Measurements from ENCODE around the gene CCNF. TPM values are rescaled to one million over a fixed set of nuclear protein-coding genes. Genes with fewer than 3 reads are reported as not detected.
A peak's percentile ranks its signal among the peaks of the same experiment; 100 is the strongest.

The CCNF gene
- polyA plus RNA-seq, 6 donors from 2014 or later = 1.8 to 5.0 (median 2.8) TPM; not detected in 1

DNA sequence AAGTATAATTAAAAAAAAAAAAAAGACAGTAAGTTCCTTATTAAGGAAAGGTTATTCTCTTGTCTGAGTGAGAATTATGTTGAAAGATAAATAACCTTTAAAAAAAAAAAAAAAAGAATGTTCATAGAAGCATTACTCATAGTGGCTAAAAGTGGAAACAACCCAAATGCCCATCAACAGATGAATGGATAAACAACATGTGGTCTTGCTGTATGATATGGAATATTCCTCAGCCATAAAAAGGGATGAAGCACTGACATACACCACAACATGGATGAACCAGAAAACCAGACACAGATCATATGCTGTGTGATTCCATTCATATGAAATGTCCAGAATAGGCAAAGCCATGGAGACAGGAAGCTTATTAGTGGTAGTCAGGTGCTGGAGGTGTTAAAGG is 9.2 kb upstream of the CCNF start:
- ATAC-seq (ENCODE audit: low read depth in 2 of 2) = no peak
- Mint-ChIP-seq H3K9me3 (no peaks in the 10 kb centered on the region), H3K4me1 (peaks cover 0 to 12% (median 0%) of the 10 kb centered on the region in 3 donors), H3K4me3 (no peak overlapping the region), H3K36me3 (no peaks in the 10 kb centered on the region), H3K27me3 (peaks cover 0 to 24% (median 6%) of the 10 kb centered on the region in 3 donors), H3K27ac (peak overlapping the region in 1 of 6 donors; percentile 34)
- no peak for DNase-seq

DNA sequence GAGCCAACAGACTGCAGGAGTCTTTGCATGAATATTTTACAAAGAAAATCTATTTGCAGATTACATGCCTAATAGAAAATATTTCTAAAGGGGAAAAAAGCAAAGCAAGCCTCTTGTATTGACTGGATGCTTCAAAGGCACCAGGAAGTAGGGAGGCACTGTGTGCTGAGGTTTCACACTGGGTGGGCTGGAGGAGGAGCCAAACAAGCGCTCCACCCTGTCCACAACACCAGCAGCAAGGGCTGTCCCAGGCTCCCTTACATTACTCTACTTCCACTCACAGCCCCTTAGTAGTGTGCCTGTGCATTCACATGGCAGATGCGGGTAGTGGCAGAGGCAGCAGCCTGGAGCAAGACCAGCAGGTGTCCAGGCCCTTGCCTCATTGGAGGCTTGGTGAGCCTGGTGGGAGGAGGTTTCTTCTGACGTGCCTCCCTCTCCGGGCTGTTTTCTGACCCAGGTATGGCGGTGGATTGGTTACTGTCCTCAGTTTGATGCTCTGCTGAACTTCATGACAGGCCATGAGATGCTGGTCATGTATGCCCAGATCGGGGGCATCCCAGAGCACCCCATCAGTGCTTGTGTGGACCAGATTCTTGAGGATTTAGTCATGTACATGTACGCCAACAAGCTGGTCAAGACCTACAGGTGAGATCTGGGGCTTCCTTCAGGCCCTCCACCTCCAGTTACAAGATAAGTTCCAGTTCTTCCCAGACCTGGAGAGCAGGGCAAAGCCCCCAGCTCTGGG is 7.0 kb upstream of the CCNF start:
- H3K9me3 Mint-ChIP-seq = no peaks in the 10 kb centered on the region
- H3K36me3 Mint-ChIP-seq = no peaks in the 10 kb centered on the region
- H3K4me3 Mint-ChIP-seq = no peak overlapping the region
- DNase-seq = no peak
- H3K27me3 Mint-ChIP-seq = peaks cover 0 to 8% (median 0%) of the 10 kb centered on the region in 3 donors
- no peak for ATAC-seq (ENCODE audit: low read depth in 2 of 2)
- no peak overlapping the region for H3K27ac Mint-ChIP-seq
- peaks cover 0 to 12% (median 0%) of the 10 kb centered on the region in 3 donors for H3K4me1 Mint-ChIP-seq

DNA sequence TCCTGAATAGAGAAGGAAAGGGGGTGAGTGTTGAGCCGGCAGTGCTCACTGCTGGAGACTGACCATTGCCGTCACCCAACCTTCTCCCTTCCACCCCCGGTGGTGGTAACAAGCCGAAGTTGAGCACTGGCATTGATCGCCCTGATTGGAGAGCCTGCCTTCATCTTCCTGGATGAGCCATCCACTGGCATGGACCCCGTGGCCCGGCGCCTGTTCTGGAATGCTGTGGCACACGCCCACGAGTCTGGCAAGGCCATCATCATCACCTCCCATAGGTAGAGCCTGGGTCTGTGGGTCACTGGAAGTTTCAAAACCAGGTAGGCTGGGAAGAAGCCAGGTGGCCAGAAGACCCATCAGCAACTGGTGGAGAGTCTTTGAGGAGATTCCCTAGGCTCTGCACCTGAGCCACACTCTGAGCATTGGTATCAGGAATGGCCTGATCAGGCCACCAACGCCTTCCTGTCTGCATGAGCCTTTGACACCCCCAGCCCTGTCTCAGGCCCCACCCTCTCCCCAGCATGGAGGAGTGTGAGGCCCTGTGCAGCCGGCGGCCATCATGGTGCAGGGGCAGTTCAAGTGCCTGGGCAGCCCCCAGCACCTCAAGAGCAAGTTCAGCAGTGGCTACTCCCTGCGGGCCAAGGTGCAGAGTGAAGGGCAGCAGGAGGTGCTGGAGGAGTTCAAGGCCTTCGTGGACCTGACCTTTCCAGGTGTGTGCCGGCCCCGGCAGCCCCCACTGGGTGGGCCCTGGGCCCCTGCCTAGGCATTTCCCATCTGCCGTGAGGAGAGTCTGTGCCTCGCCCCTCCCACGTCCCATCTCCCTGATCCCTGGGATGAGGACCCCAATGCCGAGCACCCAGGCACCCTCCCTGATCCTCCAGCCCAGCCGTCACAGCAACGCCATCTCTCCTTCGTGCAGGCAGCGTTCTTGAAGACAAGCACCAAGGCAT is 4.9 kb upstream of the CCNF start:
- no peaks in the 10 kb centered on the region for H3K36me3 Mint-ChIP-seq

DNA sequence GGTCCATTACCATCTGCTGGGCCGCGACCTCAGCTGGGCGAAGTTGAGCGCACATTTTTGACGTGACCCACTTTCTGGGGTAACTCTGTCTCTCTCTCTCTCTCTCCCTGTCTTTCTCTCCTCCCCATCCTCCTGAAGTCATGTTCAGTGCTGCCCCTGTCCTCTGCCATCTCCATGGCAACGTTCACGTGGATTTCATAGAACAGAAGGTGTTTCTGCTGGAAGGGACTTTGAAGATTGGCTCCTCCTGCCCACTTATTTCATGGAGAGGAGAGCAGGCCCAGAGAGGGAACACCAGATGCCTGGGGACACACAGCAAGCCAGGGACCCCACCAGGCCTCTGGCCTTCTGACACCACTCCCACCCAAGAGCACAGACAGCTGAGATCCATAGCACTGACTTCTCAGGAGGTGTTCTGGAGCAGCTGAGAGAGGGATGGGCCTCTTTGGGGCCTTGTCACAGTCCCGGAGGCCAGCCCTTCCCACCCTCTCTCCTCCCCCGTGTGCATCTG is 4.2 kb upstream of the CCNF start:
- no peak for ATAC-seq (ENCODE audit: low read depth in 2 of 2)
- Mint-ChIP-seq H3K4me1 (peaks cover 10 to 19% (median 12%) of the 10 kb centered on the region in 3 donors), H3K9me3 (no peaks in the 10 kb centered on the region)

More for the DNA sequence above, 4.9 kb upstream of the CCNF start:
- DNase-seq = no peak
- no peaks in the 10 kb centered on the region for H3K27me3 Mint-ChIP-seq
- H3K4me1 Mint-ChIP-seq = peaks cover 7 to 16% (median 7%) of the 10 kb centered on the region in 3 donors
- no peak overlapping the region for H3K27ac Mint-ChIP-seq
- ATAC-seq (ENCODE audit: low read depth in 2 of 2) = no peak
- H3K9me3 Mint-ChIP-seq = no peaks in the 10 kb centered on the region
- peak overlapping the region in 1 of 8 donors; percentile 42 for H3K4me3 Mint-ChIP-seq

DNA sequence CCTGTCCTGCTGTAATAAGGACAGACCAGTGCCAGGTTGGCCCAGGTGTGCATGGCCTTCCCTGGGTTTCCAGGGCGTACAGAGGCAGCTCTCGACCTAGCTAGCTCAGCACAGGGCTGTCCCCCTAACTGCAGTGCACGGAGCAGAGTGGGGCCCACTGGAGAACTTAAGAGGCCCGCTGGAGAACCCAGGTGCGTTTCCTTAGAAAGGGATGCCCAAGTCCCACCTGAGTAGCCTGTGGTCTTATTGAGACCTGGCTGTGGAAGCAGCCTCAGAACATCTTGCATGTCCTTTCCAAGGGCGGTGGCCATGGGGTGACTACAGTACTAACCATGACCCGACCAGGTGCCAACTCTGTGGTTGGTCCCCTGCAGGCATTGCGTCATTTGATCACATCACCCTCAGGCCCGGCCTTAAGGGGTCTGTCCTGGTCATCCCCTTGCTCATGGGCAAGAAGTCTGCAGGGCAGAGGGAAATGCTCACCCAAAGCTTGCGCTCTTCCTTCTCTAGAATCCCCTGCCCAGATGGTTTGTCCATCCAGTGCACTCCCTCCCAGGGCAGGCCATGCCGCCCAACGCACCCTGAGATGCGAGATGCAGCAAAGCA is 3.3 kb upstream of the CCNF start:
- Mint-ChIP-seq H3K36me3 (no peaks in the 10 kb centered on the region), H3K4me1 (peaks cover 18 to 27% (median 19%) of the 10 kb centered on the region in 3 donors), H3K4me3 (peak overlapping the region in 1 of 8 donors; percentile 37), H3K9me3 (no peaks in the 10 kb centered on the region), H3K27ac (no peak overlapping the region), H3K27me3 (no peaks in the 10 kb centered on the region)
- DNase-seq (no peak), ATAC-seq (ENCODE audit: low read depth in 2 of 2) (no peak)

More for the DNA sequence above, 4.2 kb upstream of the CCNF start:
- H3K36me3 Mint-ChIP-seq = no peaks in the 10 kb centered on the region
- no peak for DNase-seq
- H3K4me3 Mint-ChIP-seq = no peak overlapping the region
- H3K27me3 Mint-ChIP-seq = no peaks in the 10 kb centered on the region
- no peak overlapping the region for H3K27ac Mint-ChIP-seq

DNA sequence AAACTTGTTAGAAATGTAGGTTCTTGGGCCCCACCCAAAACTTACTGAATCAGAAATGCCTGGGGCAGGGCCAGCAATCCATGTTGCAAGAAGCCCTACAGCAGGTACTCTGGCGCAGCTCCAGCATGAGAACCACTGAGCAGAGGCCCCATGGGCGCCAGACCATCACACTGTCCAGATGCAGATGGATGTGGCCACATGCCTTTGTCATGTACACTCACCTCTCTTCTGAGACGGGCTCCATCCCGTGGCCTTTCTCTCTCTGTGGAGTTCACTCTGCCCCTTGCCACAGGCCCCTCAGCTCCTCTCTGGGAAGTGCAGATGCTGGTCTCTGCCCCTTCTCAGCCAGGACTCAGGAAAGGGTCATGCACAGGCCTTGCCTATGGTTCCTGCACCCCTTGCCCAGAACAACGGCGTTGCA is 2.3 kb upstream of the CCNF start:
- Mint-ChIP-seq H3K4me3 (peak overlapping the region in 2 of 8 donors; percentile 88 to 92), H3K36me3 (no peaks in the 10 kb centered on the region), H3K27me3 (no peaks in the 10 kb centered on the region), H3K27ac (no peak overlapping the region), H3K4me1 (peaks cover 18 to 27% (median 19%) of the 10 kb centered on the region in 3 donors), H3K9me3 (no peaks in the 10 kb centered on the region)
- DNase-seq = no peak
- no peak for ATAC-seq (ENCODE audit: low read depth in 2 of 2)

DNA sequence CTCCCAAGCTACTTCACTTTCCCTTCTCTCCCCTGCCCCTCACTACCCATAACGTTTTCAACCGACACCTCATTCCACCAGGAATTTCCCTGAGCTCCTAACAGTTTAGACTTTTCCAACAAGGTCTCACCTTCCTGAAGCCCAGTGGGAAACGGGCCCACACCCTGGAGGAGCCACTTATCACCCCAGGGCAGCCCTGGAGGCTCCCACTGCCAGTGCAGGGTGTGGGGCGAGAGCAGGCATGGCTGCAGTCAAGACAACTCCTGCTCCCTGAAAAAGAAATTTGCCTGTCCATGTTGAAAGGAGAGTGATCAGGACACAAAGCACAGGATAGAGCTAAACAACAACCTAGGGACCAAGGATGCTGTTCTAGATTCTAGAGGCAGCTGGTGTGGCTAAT is 1.7 kb upstream of the CCNF start:
- no peak for DNase-seq
- peak overlapping the region; percentile 71 to 94 (median 88) for H3K4me3 Mint-ChIP-seq
- no peaks in the 10 kb centered on the region for H3K36me3 Mint-ChIP-seq
- H3K27me3 Mint-ChIP-seq = no peaks in the 10 kb centered on the region
- ATAC-seq (ENCODE audit: low read depth in 2 of 2) = no peak
- peaks cover 18 to 23% (median 19%) of the 10 kb centered on the region in 3 donors for H3K4me1 Mint-ChIP-seq
- no peaks in the 10 kb centered on the region for H3K9me3 Mint-ChIP-seq
- no peak overlapping the region for H3K27ac Mint-ChIP-seq

DNA sequence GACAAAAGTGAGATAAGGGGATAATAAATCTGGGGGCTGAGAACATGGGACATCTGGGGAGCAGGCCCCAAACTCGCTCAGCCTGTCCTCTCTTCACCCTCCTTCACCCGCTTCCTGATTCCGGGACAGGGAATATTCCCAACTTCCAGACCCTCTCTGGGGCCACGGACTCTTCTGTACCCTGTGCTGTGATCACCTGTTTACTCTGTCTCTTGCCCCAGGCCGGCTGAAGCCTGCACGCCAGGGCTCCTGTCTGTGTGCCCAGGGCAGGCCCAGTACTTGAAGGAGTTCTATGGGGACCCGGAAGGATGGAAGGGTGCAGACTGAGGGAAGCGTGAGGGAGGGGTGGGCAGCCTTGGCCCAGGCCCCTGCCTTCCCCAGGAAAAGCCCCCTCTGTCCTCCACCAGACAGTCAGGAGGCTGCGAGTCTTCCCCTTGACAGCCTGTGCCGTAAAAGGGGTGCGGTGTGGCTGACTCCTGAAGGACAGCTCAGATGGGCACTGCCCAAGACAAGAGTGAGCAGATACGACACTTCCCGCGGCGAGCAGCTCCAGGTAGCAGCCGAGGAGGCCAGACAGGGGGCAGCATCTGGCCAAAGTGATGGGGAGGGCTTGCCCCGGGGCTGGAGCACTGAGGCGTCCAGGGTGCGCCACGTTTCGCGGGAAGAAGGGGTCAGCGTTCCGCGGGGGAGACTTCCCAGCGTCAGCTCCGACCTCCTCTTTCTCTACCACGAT is 1.0 kb upstream of the CCNF start:
- no peaks in the 10 kb centered on the region for H3K9me3 Mint-ChIP-seq
- DNase-seq = peak; percentile 17

DNA sequence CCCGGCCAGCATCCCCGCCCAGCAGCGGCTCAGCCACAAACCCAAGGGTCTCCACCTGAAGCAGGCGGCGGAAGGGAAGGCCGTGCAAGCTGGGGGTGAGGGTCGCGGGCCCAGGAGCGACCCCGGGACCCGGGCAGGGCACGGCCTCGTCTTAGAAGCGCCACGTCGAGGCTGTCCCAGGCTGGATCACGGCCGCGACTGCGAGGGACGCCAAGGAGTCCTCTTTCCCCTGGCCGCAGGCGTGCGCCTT is 538 bp upstream of the CCNF start:
- H3K27me3 Mint-ChIP-seq = no peaks in the 10 kb centered on the region
- H3K4me3 Mint-ChIP-seq = peak overlapping the region; percentile 84 to 94 (median 90)
- no peaks in the 10 kb centered on the region for H3K9me3 Mint-ChIP-seq
- H3K36me3 Mint-ChIP-seq = no peaks in the 10 kb centered on the region
- ATAC-seq (ENCODE audit: low read depth in 2 of 2) (peak; percentile 10 to 15), DNase-seq (no peak)
- H3K27ac Mint-ChIP-seq = no peak overlapping the region
- peaks cover 15 to 21% (median 19%) of the 10 kb centered on the region in 3 donors for H3K4me1 Mint-ChIP-seq

More for the DNA sequence above, 1.0 kb upstream of the CCNF start:
- Mint-ChIP-seq H3K36me3 (no peaks in the 10 kb centered on the region), H3K27me3 (no peaks in the 10 kb centered on the region), H3K27ac (peak overlapping the region in 3 of 6 donors; percentile 76 to 81 (median 81)), H3K4me3 (peak overlapping the region; percentile 84 to 94 (median 90)), H3K4me1 (peaks cover 19 to 21% (median 19%) of the 10 kb centered on the region in 3 donors)
- peak in 1 of 2 donors; percentile 13 for ATAC-seq (ENCODE audit: low read depth in 2 of 2)

DNA sequence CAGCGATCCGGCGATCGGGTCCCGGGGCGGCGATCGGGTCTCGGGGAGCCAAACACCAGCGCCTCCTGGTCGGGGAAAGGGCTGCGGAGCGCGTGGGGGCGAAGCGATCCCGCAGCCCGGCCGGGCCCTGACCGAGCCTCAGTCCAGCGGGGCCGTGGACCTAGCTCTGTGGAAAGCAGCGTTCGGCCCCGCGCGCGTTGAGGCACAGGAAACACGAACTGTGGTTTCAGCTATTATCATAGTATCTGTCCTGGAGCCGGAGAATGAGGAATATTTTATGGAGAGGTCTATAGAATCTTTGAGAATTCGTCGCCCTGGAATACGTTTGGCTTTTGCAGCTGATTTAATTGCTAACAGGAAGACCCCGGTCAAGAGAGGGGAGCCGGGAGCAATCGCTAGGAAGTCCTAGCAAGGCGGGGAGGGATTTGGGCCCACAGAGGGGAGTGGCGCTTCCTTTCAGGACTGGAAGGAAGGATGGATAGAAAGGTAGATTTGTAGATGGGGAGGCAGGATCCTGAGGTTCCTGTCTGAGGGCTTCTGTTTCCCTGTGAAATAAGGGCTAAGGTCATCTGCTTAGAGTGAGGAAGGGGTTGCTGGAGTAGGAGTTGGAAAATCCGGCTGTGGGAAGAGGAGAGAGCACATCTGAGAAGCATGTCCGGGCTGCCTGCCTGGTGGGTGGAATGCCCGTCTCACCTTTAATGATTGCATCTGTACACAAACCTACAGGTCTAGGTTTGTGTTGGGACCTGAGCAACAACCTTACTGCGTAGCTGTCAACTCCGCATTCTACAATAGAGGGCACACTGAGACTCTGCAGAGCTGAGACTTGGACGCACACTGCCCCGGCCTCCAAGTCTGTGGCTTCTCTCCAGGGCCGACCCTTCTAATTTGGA is 770 bp downstream of the CCNF start:
- H3K4me3 Mint-ChIP-seq = peak overlapping the region; percentile 83 to 94 (median 90)
- H3K4me1 Mint-ChIP-seq = peaks cover 15 to 21% (median 19%) of the 10 kb centered on the region in 3 donors
- peak; percentile 11 to 13 for ATAC-seq (ENCODE audit: low read depth in 2 of 2)
- no peaks in the 10 kb centered on the region for H3K36me3 Mint-ChIP-seq
- DNase-seq = peak; percentile 21
- H3K9me3 Mint-ChIP-seq = no peaks in the 10 kb centered on the region
- peak overlapping the region; percentile 2 to 94 (median 76) for H3K27ac Mint-ChIP-seq
- no peaks in the 10 kb centered on the region for H3K27me3 Mint-ChIP-seq

DNA sequence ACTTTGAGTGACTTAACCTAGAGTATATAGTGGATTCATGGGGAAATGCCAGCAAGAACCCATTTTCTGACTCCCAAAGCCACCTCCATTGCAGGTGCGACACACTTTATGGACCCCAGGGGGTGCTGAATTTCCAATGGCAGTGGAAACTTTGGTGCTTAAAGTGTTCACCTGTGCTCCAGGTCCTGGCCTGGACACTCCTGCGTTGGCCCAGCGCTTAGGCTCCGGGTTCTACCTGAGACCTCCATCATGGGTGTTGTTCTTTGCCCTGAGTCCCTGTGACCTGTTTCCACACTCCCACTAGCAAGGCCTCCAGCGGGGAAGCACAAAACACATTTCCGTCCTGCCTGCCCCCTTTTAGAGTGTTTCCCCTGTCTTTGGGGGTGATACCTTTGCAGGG is 3.0 kb downstream of the CCNF start:
- Mint-ChIP-seq H3K4me3 (peak overlapping the region in 1 of 8 donors; percentile 43), H3K9me3 (no peaks in the 10 kb centered on the region), H3K36me3 (no peaks in the 10 kb centered on the region), H3K27me3 (no peaks in the 10 kb centered on the region), H3K27ac (no peak overlapping the region), H3K4me1 (peaks cover 15 to 21% (median 19%) of the 10 kb centered on the region in 3 donors)
- DNase-seq = no peak
- no peak for ATAC-seq (ENCODE audit: low read depth in 2 of 2)
